Omental fat pad (tissue), 4 donors: ENCODE results near the gene F7. TPM values are rescaled to one million over a fixed set of nuclear protein-coding genes. Genes with fewer than 3 reads are reported as not detected.
"Not testable (repeated sequence)": the region's sequence is repeated elsewhere in the genome, so short reads cannot be mapped to it uniquely, and the experiment has no call there.

ENCODE experiments used
- ATAC-seq: fragments of 150-250 bp; one replicate; pipeline ENCODE4 v1.9.1; 2016; ENCODE audit warnings: mild to moderate bottlenecking, moderate library complexity; ENCODE audit not compliant: low FRiP score
- DNase-seq: peaks from one replicate; pipeline ENCODE4 v3.0.0-alpha.2; 2019; ENCODE audit warnings: low spot score
- CTCF ChIP-seq, 3 donors: fragments of 450-650 bp; IDR thresholded peaks; one replicate each; pipeline ENCODE4 v1.5.1; 2016 to 2017; ENCODE audit warnings: antibody characterized with exemption in 3 of 3, mild to moderate bottlenecking in 3 of 3, moderate library complexity in 2 of 3
- total RNA-seq, 4 donors: library from RNA; depleted of rRNA; stranded (reverse); fragments of >200 nt; gene quantifications; one replicate each; pipeline ENCODE4 v1.1.0, GENCODE V29; 2016

Gene F7
- total RNA-seq, 4 donors from 2014 or later: 0.24 to 0.74 TPM; not detected in 2

- ATAC-seq: no peak
- no peak for TF ChIP-seq CTCF (IDR thresholded peaks at IDR 0.05)
- DNase-seq: no peak
Observed at GRCh38 chr13:113159701-113160100, 54.1 kb downstream of the F7 start.

- TF ChIP-seq CTCF (IDR thresholded peaks at IDR 0.05): no peak
- DNase-seq (no peak), ATAC-seq (no peak)
Observed at GRCh38 chr13:113160983-113161382, 55.4 kb downstream of the F7 start.

- DNase-seq (no peak), ATAC-seq (no peak)
- no peak for TF ChIP-seq CTCF (IDR thresholded peaks at IDR 0.05)
Observed at GRCh38 chr13:113161433-113161832, 55.8 kb downstream of the F7 start.

- DNase-seq, ATAC-seq: not testable (repeated sequence)
Observed at GRCh38 chr13:113161975-113162374, 56.4 kb downstream of the F7 start.

- ATAC-seq (no peak), DNase-seq (no peak)
- TF ChIP-seq CTCF (IDR thresholded peaks at IDR 0.05): no peak
Observed at GRCh38 chr13:113162783-113163685, 57.4 kb downstream of the F7 start.

- ATAC-seq (no peak), DNase-seq (no peak)
- no peak for TF ChIP-seq CTCF (IDR thresholded peaks at IDR 0.05)
Observed at GRCh38 chr13:113164492-113164891, 58.9 kb downstream of the F7 start.

GRCh38 chr13:113166266-113166665 lies 60.7 kb downstream of the F7 start:
- ATAC-seq (no peak), DNase-seq (no peak)
- no peak for TF ChIP-seq CTCF (IDR thresholded peaks at IDR 0.05)
